Neural progenitor cell (in vitro differentiated cells): ENCODE measurements around the gene KDM4B. TPM values are rescaled to one million over a fixed set of nuclear protein-coding genes. Genes with fewer than 3 reads are reported as not detected.

Experiments
- DNase-seq: peaks from one replicate; pipeline ENCODE4 v3.0.0-alpha.2; 2016; ENCODE audit warnings: low spot score
- H2AFZ ChIP-seq: fragments of 200-600 bp; sonication (generic); replicated peaks from 2 replicates; pipeline ENCODE4 v1.6.1; 2016; ENCODE audit warnings: antibody characterized with exemption
- H3F3A ChIP-seq: fragments of 200-600 bp; sonication (generic); 2 replicates; pipeline ENCODE4 v1.6.1; 2016; ENCODE audit warnings: antibody characterized with exemption, low read depth
- H3K27ac ChIP-seq: fragments of 200-600 bp; sonication (generic); 2 replicates; pipeline ENCODE4 v1.5.1; 2016; ENCODE audit warnings: mild to moderate bottlenecking
- H3K27me3 ChIP-seq: fragments of 200-600 bp; sonication (generic); 2 replicates; pipeline ENCODE4 v1.6.1; 2016; ENCODE audit warnings: mild to moderate bottlenecking, moderate library complexity
- H3K36me3 ChIP-seq: fragments of 200-600 bp; sonication (generic); 2 replicates; pipeline ENCODE4 v1.5.1; 2016
- H3K4me1 ChIP-seq: fragments of 200-600 bp; sonication (generic); 2 replicates; pipeline ENCODE4 v1.6.1; 2016; ENCODE audit warnings: mixed run types
- H3K4me2 ChIP-seq: fragments of 200-600 bp; sonication (generic); 2 replicates; pipeline ENCODE4 v1.6.1; 2016
- H3K4me3 ChIP-seq: fragments of 200-600 bp; sonication (generic); 2 replicates; pipeline ENCODE4 v1.5.1; 2016
- H3K79me2 ChIP-seq: fragments of 200-600 bp; sonication (generic); 2 replicates; pipeline ENCODE4 v1.6.1; 2016; ENCODE audit warnings: low read depth
- H3K9ac ChIP-seq: fragments of 200-600 bp; sonication (generic); 2 replicates; pipeline ENCODE4 v1.6.1; 2016
- H3K9me3 ChIP-seq: fragments of 200-600 bp; sonication (generic); 2 replicates; pipeline ENCODE4 v1.5.1; 2016; ENCODE audit warnings: low read depth
- H4K20me1 ChIP-seq: fragments of 200-600 bp; sonication (generic); 2 replicates; pipeline ENCODE4 v1.6.1; 2016; ENCODE audit warnings: low read depth
- H3K27ac Mint-ChIP-seq: 3 replicates; pipeline ENCODE4 v1.8.0; 2021; ENCODE audit warnings: mixed read lengths
- H3K27me3 Mint-ChIP-seq: 2 replicates; pipeline ENCODE4 v1.8.0; 2022; ENCODE audit warnings: low read depth, mild to moderate bottlenecking, inconsistent platforms, moderate library complexity, mixed read lengths; ENCODE audit not compliant: insufficient read depth
- H3K36me3 Mint-ChIP-seq: 3 replicates; pipeline ENCODE4 v1.8.0; 2021; ENCODE audit warnings: mixed read lengths
- H3K4me1 Mint-ChIP-seq: 3 replicates; pipeline ENCODE4 v1.8.0; 2021; ENCODE audit warnings: mixed read lengths
- H3K4me3 Mint-ChIP-seq: 3 replicates; pipeline ENCODE4 v1.8.0; 2021; ENCODE audit warnings: mild to moderate bottlenecking, moderate library complexity, mixed read lengths
- H3K9me3 Mint-ChIP-seq: 3 replicates; pipeline ENCODE4 v1.8.0; 2020; ENCODE audit warnings: mixed read lengths
- EZH2 ChIP-seq: fragments of 200-600 bp; sonication (generic); IDR thresholded peaks from 2 replicates; pipeline ENCODE4 v1.6.1; 2017; ENCODE audit warnings: antibody characterized with exemption, mild to moderate bottlenecking, moderate library complexity
- EZH2phosphoT487 ChIP-seq: fragments of 200-600 bp; sonication (generic); IDR thresholded peaks from 2 replicates; pipeline ENCODE4 v1.6.1; 2017; ENCODE audit warnings: antibody characterized with exemption
- total RNA-seq: library from RNA; depleted of rRNA; stranded (reverse); fragments of >200 nt; gene quantifications from 2 replicates; pipeline ENCODE4 v1.2.3, GENCODE V29; 2015; ENCODE audit warnings: low replicate concordance
- TF ChIP-seq, protein P1 (sequence below): fragments of 200-600 bp; sonication (generic); IDR thresholded peaks from 2 replicates; pipeline ENCODE4 v1.5.1; 2017; ENCODE audit warnings: antibody characterized with exemption, mild to moderate bottlenecking

Gene KDM4B
- total RNA-seq, 1 donor from 2014 or later: 16.0 TPM

DNA sequence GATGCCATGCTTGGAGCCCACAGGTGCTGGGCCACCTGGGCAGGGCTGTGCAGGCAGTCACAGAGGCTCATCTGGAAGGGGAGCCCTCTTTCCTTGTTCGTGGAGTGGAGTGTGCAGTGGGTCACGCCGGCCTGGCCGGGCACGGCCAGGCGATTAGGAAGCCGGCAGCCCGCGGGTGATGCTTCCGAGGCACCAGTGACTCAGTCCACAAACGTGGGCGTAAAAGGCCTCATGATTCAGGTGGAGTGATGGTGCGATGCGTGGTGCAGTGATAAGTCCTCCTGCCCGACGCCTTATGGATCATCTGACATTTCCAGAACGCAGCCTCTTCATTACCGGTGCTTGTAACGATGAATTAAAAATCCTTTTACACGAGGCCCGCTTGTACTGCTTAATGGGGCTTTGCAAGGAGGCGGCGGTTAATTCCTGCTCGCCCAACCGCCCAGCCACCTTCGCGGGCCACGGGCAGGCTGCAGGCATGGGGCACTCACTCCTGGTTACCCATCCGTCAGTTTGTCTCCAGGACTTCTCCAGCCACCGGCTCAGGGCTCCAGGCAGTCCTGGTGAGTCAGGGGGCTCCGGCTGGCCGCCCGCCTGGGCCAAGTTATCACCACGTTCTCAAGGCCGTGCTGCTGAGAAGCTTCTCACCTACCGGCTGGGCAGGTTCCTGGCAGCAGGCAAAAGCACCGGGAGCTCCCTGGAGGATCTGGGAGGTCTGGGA, 172.4 kb downstream of the KDM4B start:
- Histone ChIP-seq H3K36me3 (no peaks in the 10 kb centered on the region), H4K20me1 (no peaks in the 10 kb centered on the region), H3F3A (no peaks in the 10 kb centered on the region), H3K4me2 (no peak overlapping the region), H3K9me3 (no peaks in the 10 kb centered on the region), H2AFZ (no peak overlapping the region), H3K79me2 (no peaks in the 10 kb centered on the region), H3K4me3 (no peak overlapping the region), H3K27me3 (no peaks in the 10 kb centered on the region), H3K27ac (no peak overlapping the region), H3K9ac (no peak overlapping the region), H3K4me1 (no peaks in the 10 kb centered on the region)
- no peak overlapping the region for H3K27ac Mint-ChIP-seq
- H3K36me3 Mint-ChIP-seq: peaks cover 15% of the 10 kb centered on the region
- H3K4me1 Mint-ChIP-seq: no peaks in the 10 kb centered on the region
- peaks cover 5% of the 10 kb centered on the region for H3K27me3 Mint-ChIP-seq
- no peak for TF ChIP-seq EZH2phosphoT487
- TF ChIP-seq, protein P1, sequence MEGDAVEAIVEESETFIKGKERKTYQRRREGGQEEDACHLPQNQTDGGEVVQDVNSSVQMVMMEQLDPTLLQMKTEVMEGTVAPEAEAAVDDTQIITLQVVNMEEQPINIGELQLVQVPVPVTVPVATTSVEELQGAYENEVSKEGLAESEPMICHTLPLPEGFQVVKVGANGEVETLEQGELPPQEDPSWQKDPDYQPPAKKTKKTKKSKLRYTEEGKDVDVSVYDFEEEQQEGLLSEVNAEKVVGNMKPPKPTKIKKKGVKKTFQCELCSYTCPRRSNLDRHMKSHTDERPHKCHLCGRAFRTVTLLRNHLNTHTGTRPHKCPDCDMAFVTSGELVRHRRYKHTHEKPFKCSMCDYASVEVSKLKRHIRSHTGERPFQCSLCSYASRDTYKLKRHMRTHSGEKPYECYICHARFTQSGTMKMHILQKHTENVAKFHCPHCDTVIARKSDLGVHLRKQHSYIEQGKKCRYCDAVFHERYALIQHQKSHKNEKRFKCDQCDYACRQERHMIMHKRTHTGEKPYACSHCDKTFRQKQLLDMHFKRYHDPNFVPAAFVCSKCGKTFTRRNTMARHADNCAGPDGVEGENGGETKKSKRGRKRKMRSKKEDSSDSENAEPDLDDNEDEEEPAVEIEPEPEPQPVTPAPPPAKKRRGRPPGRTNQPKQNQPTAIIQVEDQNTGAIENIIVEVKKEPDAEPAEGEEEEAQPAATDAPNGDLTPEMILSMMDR: no peak
- TF ChIP-seq EZH2: no peak
- H3K4me3 Mint-ChIP-seq: no peak overlapping the region
- no peaks in the 10 kb centered on the region for H3K9me3 Mint-ChIP-seq
- no peak for DNase-seq

DNA sequence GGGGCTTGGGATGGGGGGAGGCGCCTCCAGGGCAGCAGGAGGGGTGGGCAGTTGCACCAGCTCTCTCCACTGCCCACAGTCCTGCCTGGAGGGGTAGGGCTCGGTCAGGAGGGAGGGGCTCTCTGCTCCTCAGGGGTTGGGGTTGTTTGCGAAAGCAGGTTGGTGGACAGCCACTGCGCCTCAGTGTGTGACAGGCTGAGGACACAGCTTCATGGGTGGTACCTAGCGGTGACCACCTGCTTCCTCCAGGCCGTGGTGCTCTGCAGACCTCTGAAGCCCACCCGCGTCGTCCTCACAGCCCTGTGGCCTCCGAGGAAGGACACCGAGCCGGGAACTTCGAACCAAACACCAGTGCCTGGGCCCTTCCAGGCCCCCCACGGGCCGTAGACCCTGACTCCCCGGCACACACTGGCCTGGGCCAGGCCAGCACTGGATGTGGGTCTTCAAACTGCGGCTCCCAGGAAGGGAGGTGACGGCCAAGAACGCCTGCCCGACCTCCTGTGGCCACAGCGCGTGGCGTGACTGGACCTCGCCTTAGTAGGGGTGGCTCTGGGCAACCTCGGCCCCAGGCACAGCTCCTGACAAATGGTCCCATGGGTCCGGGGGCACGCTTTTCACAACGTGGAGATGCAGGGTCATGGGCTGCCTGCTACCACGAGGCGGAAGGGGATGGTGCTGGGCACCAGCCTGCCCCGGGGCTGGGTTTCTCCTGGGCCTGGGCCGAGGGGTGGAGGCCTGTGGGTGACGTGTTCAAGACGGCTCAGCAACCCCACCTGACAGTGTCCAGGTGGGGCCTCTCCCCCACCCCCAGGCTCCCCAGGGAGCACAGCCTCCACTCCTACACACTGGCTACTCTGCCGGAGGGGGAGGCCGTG, 173.2 kb downstream of the KDM4B start:
- H2AFZ ChIP-seq: no peak overlapping the region
- no peaks in the 10 kb centered on the region for H3K9me3 Mint-ChIP-seq
- no peak for DNase-seq
- H3K36me3 Mint-ChIP-seq: peaks cover 18% of the 10 kb centered on the region
- H3K4me3 Mint-ChIP-seq: no peak overlapping the region
- H3K79me2 ChIP-seq: no peaks in the 10 kb centered on the region
- peaks cover 5% of the 10 kb centered on the region for H3K27me3 Mint-ChIP-seq
- no peaks in the 10 kb centered on the region for H3K27me3 ChIP-seq
- no peaks in the 10 kb centered on the region for H3K4me1 Mint-ChIP-seq
- TF ChIP-seq EZH2 (no peak), EZH2phosphoT487 (no peak)
- TF ChIP-seq, protein P1: no peak
- H3K27ac ChIP-seq: no peak overlapping the region
- H3K4me1 ChIP-seq: no peaks in the 10 kb centered on the region
- no peak overlapping the region for H3K9ac ChIP-seq
- no peaks in the 10 kb centered on the region for H4K20me1 ChIP-seq
- H3K36me3 ChIP-seq: no peaks in the 10 kb centered on the region
- H3K4me3 ChIP-seq: no peak overlapping the region
- H3K4me2 ChIP-seq: no peak overlapping the region
- no peaks in the 10 kb centered on the region for H3K9me3 ChIP-seq
- H3F3A ChIP-seq: no peaks in the 10 kb centered on the region
- H3K27ac Mint-ChIP-seq: no peak overlapping the region

DNA sequence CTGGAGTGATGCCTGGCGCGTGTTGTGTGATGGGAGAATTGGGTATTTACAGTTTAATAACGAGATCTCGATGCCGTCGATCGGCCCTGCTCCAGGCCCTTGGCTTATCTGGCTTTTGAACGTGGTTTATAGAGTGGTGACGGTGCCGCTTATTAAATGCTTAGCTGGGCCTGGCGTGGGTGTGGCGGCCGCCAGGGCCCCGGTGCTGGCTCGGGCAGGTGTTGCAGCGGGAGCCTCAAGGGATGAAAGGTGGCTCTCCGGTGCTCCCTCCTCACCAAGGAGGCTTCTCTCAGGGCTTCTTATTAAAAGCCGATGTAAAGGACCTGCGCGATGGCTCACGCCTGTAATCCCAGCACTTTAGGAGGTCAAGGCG, 173.8 kb downstream of the KDM4B start:
- no peak overlapping the region for H3K27ac ChIP-seq
- H2AFZ ChIP-seq: no peak overlapping the region
- Mint-ChIP-seq H3K4me1 (no peaks in the 10 kb centered on the region), H3K4me3 (no peak overlapping the region), H3K27me3 (peaks cover 5% of the 10 kb centered on the region), H3K27ac (no peak overlapping the region), H3K36me3 (peaks cover 19% of the 10 kb centered on the region), H3K9me3 (no peaks in the 10 kb centered on the region)
- no peaks in the 10 kb centered on the region for H3K36me3 ChIP-seq
- DNase-seq: no peak
- TF ChIP-seq EZH2phosphoT487 (no peak), EZH2 (no peak)
- TF ChIP-seq, protein P1: no peak
- no peaks in the 10 kb centered on the region for H3K79me2 ChIP-seq
- H4K20me1 ChIP-seq: no peaks in the 10 kb centered on the region
- H3K4me2 ChIP-seq: no peak overlapping the region
- H3K27me3 ChIP-seq: no peaks in the 10 kb centered on the region
- H3K9ac ChIP-seq: no peak overlapping the region
- no peaks in the 10 kb centered on the region for H3K4me1 ChIP-seq
- no peak overlapping the region for H3K4me3 ChIP-seq
- H3K9me3 ChIP-seq: no peaks in the 10 kb centered on the region
- no peaks in the 10 kb centered on the region for H3F3A ChIP-seq
